ENCODE results near the gene TMEM203.

TMEM203 gene

GRCh38 chr9:137169896-137170358 is 35.5 kb downstream of the TMEM203 start, which contains the start of gene LRRC26:
Gene LRRC26, minus strand, starts transcription at chr9:137170051. Its CDS starts 108 bp downstream, at chr9:137169943.
- FAIRE-seq (no peak), DNase-seq (ENCODE audit: extremely low spot score, insufficient read length, low read depth) (no peak)

- peak; percentile 5 for FAIRE-seq
- peak; percentile 47 for DNase-seq (ENCODE audit: extremely low spot score, insufficient read length, low read depth)
These were observed 36.3 kb downstream of the TMEM203 start for GRCh38 chr9:137168904-137169856.

GRCh38 chr9:137168573-137168903 is 36.9 kb downstream of the TMEM203 start:
- DNase-seq (ENCODE audit: extremely low spot score, insufficient read length, low read depth) (no peak), FAIRE-seq (no peak)

GRCh38 chr9:137167747-137168572 is 37.5 kb downstream of the TMEM203 start:
- FAIRE-seq (no peak), DNase-seq (ENCODE audit: extremely low spot score, insufficient read length, low read depth) (no peak)

GRCh38 chr9:137167277-137167746 is 38.1 kb downstream of the TMEM203 start:
- FAIRE-seq (no peak), DNase-seq (ENCODE audit: extremely low spot score, insufficient read length, low read depth) (no peak)

- FAIRE-seq (no peak), DNase-seq (ENCODE audit: extremely low spot score, insufficient read length, low read depth) (no peak)
These were observed 38.8 kb downstream of the TMEM203 start for GRCh38 chr9:137166380-137167229.

GRCh38 chr9:137165250-137165836 is 40.1 kb downstream of the TMEM203 start:
- no peak for FAIRE-seq
- DNase-seq (ENCODE audit: extremely low spot score, insufficient read length, low read depth): no peak

GRCh38 chr9:137164370-137165249 is 40.8 kb downstream of the TMEM203 start:
- FAIRE-seq: no peak

GRCh38 chr9:137163805-137164204 is 41.6 kb downstream of the TMEM203 start:
- FAIRE-seq (no peak), DNase-seq (ENCODE audit: extremely low spot score, insufficient read length, low read depth) (no peak)

More at GRCh38 chr9:137164370-137165249, 40.8 kb downstream of the TMEM203 start:
- DNase-seq (ENCODE audit: extremely low spot score, insufficient read length, low read depth): no peak

- DNase-seq (ENCODE audit: extremely low spot score, insufficient read length, low read depth): no peak
- FAIRE-seq: no peak
These were observed 42.1 kb downstream of the TMEM203 start for GRCh38 chr9:137163365-137163715.

- FAIRE-seq (no peak), DNase-seq (ENCODE audit: extremely low spot score, insufficient read length, low read depth) (no peak)
These were observed 42.7 kb downstream of the TMEM203 start for GRCh38 chr9:137162505-137163364.

- FAIRE-seq (no peak), DNase-seq (ENCODE audit: extremely low spot score, insufficient read length, low read depth) (no peak)
These were observed 43.6 kb downstream of the TMEM203 start for GRCh38 chr9:137161558-137162486.

- DNase-seq (ENCODE audit: extremely low spot score, insufficient read length, low read depth) (no peak), FAIRE-seq (no peak)
These were observed 44.5 kb downstream of the TMEM203 start for GRCh38 chr9:137160716-137161557.

GRCh38 chr9:137160054-137160425 is 45.4 kb downstream of the TMEM203 start:
- FAIRE-seq: no peak

GRCh38 chr9:137159105-137160053 is 46.1 kb downstream of the TMEM203 start:
- no peak for DNase-seq (ENCODE audit: extremely low spot score, insufficient read length, low read depth)
- FAIRE-seq: peak; percentile 82

More at GRCh38 chr9:137160054-137160425, 45.4 kb downstream of the TMEM203 start:
- no peak for DNase-seq (ENCODE audit: extremely low spot score, insufficient read length, low read depth)
